ENCODE results near the gene EFCC1.

DNA sequence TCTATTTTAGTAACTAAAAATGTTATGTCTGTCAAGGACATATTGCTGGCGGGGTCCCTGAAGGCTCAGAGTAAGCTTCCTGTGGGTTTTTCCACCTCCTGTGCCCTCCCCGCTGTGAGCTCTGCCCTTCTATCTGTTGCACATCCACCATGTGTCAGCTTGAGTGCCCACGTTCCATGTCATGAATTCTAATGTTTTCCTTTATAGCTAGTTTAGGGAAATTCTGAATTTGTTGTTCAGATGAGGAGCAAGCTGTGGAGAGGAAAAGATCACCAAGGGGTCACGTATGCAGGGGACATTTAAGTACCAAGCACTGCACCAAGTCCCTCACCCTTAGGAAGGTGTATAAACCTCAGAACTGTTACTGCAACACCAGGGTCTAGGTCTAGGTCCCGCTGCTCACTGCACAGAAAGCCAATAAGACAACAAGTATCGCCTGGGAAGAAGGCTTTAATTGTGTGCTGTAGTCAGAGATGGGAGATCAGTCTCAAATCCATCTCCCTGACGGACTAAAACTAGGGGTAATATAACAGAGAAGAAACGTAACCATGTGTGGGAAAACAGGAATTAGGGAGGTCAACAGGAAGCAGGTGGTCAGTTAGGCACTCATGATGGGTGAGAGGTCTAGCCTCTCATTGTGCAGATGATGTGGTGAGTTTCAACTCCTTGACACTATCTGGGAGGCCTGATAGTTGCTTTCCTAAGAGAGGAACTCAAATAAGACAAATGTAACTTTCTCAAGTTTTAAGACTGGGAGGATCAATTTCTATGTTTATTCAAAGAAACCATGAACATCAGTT, 69.2 kb downstream of the EFCC1 start:
- TF ChIP-seq, protein P1, sequence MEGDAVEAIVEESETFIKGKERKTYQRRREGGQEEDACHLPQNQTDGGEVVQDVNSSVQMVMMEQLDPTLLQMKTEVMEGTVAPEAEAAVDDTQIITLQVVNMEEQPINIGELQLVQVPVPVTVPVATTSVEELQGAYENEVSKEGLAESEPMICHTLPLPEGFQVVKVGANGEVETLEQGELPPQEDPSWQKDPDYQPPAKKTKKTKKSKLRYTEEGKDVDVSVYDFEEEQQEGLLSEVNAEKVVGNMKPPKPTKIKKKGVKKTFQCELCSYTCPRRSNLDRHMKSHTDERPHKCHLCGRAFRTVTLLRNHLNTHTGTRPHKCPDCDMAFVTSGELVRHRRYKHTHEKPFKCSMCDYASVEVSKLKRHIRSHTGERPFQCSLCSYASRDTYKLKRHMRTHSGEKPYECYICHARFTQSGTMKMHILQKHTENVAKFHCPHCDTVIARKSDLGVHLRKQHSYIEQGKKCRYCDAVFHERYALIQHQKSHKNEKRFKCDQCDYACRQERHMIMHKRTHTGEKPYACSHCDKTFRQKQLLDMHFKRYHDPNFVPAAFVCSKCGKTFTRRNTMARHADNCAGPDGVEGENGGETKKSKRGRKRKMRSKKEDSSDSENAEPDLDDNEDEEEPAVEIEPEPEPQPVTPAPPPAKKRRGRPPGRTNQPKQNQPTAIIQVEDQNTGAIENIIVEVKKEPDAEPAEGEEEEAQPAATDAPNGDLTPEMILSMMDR (IDR thresholded peaks at IDR 0.05) = no peak
- TF ChIP-seq EP300 (IDR thresholded peaks at IDR 0.05) = no peak
